ENCODE data around the gene TNFRSF1B. TPM values are rescaled to one million over a fixed set of nuclear protein-coding genes. Genes with fewer than 3 reads are reported as not detected.

The TNFRSF1B gene
- total and polyA plus RNA-seq, 4 donors = 15.4 to 246 (median 65.5) TPM

GRCh38 chr1:12249748-12250147, 83.0 kb downstream of the TNFRSF1B start:
- H3K36me3 ChIP-seq (ENCODE audit: control insufficient read depth in 4 of 4, insufficient read depth in 4 of 4, low read length in 4 of 4) = peaks cover 14 to 43% (median 33%) of the 10 kb centered on the region in 4 donors
- 87 to 88% methylated on average over 6 of the region's 6 CpGs for WGBS, 2 donors
- H3K4me1 ChIP-seq (ENCODE audit: control insufficient read depth in 5 of 5, insufficient read depth in 5 of 5, low read length in 5 of 5) = peaks cover 0 to 1% (median 0%) of the 10 kb centered on the region in 5 donors
- H3K27me3 ChIP-seq (ENCODE audit: control insufficient read depth in 3 of 3, insufficient read depth in 3 of 3, low read length in 2 of 3) = no peaks in the 10 kb centered on the region
- no peak overlapping the region for H3K9ac ChIP-seq (ENCODE audit: insufficient read depth in 1 of 2, low read length in 2 of 2)
- H3K27ac ChIP-seq (ENCODE audit: low read depth in 1 of 2, low read length in 1 of 2) = no peak overlapping the region
- no peak for ATAC-seq (ENCODE audit: insufficient read depth, low FRiP score)
- H3K4me3 ChIP-seq = no peak overlapping the region
- TF ChIP-seq CTCF (IDR thresholded peaks at IDR 0.05; ENCODE audit: control extremely low read depth, extremely low read depth) = no peak
- H3K9me3 ChIP-seq (ENCODE audit: control insufficient read depth in 4 of 4, insufficient read depth in 3 of 4, low read length in 3 of 4) = no peaks in the 10 kb centered on the region
- no peak for DNase-seq

GRCh38 chr1:12251442-12251841, 84.7 kb downstream of the TNFRSF1B start:
- ATAC-seq (ENCODE audit: insufficient read depth, low FRiP score) = no peak
- WGBS, 2 donors = 72 to 82% methylated on average over 5 of the region's 5 CpGs
- H3K9ac ChIP-seq (ENCODE audit: insufficient read depth in 1 of 2, low read length in 2 of 2) = no peak overlapping the region
- DNase-seq = peak; percentile 18 to 75 (median 39)
- no peaks in the 10 kb centered on the region for H3K4me1 ChIP-seq (ENCODE audit: control insufficient read depth in 5 of 5, insufficient read depth in 5 of 5, low read length in 5 of 5)
- no peaks in the 10 kb centered on the region for H3K9me3 ChIP-seq (ENCODE audit: control insufficient read depth in 4 of 4, insufficient read depth in 3 of 4, low read length in 3 of 4)
- H3K36me3 ChIP-seq (ENCODE audit: control insufficient read depth in 4 of 4, insufficient read depth in 4 of 4, low read length in 4 of 4) = peaks cover 10 to 42% (median 30%) of the 10 kb centered on the region in 4 donors
- no peaks in the 10 kb centered on the region for H3K27me3 ChIP-seq (ENCODE audit: control insufficient read depth in 3 of 3, insufficient read depth in 3 of 3, low read length in 2 of 3)
- no peak overlapping the region for H3K4me3 ChIP-seq
- H3K27ac ChIP-seq (ENCODE audit: low read depth in 1 of 2, low read length in 1 of 2) = no peak overlapping the region
- TF ChIP-seq CTCF (IDR thresholded peaks at IDR 0.05; ENCODE audit: control extremely low read depth, extremely low read depth) = no peak

GRCh38 chr1:12255913-12256312, 89.1 kb downstream of the TNFRSF1B start:
- Histone ChIP-seq H3K9ac (ENCODE audit: insufficient read depth in 1 of 2, low read length in 2 of 2) (no peak overlapping the region), H3K4me1 (ENCODE audit: control insufficient read depth in 5 of 5, insufficient read depth in 5 of 5, low read length in 5 of 5) (no peaks in the 10 kb centered on the region), H3K9me3 (ENCODE audit: control insufficient read depth in 4 of 4, insufficient read depth in 3 of 4, low read length in 3 of 4) (no peaks in the 10 kb centered on the region), H3K4me3 (no peak overlapping the region), H3K27ac (ENCODE audit: low read depth in 1 of 2, low read length in 1 of 2) (no peak overlapping the region), H3K36me3 (ENCODE audit: control insufficient read depth in 4 of 4, insufficient read depth in 4 of 4, low read length in 4 of 4) (peaks cover 18 to 54% (median 33%) of the 10 kb centered on the region in 4 donors), H3K27me3 (ENCODE audit: control insufficient read depth in 3 of 3, insufficient read depth in 3 of 3, low read length in 2 of 3) (no peaks in the 10 kb centered on the region)
- no peak for DNase-seq
- WGBS, 2 donors = 98 to 100% methylated on average over 2 of the region's 2 CpGs
- TF ChIP-seq CTCF (IDR thresholded peaks at IDR 0.05; ENCODE audit: control extremely low read depth, extremely low read depth) = no peak
- ATAC-seq (ENCODE audit: insufficient read depth, low FRiP score) = no peak

GRCh38 chr1:12258272-12258671, 91.5 kb downstream of the TNFRSF1B start:
- H3K4me1 ChIP-seq (ENCODE audit: control insufficient read depth in 5 of 5, insufficient read depth in 5 of 5, low read length in 5 of 5) = no peaks in the 10 kb centered on the region
- no peak for ATAC-seq (ENCODE audit: insufficient read depth, low FRiP score)
- H3K4me3 ChIP-seq = no peak overlapping the region
- H3K36me3 ChIP-seq (ENCODE audit: control insufficient read depth in 4 of 4, insufficient read depth in 4 of 4, low read length in 4 of 4) = peaks cover 33 to 60% (median 36%) of the 10 kb centered on the region in 4 donors
- no peaks in the 10 kb centered on the region for H3K27me3 ChIP-seq (ENCODE audit: control insufficient read depth in 3 of 3, insufficient read depth in 3 of 3, low read length in 2 of 3)
- DNase-seq = no peak
- H3K9ac ChIP-seq (ENCODE audit: insufficient read depth in 1 of 2, low read length in 2 of 2) = no peak overlapping the region
- WGBS, 2 donors = 90 to 97% methylated on average over 7 of the region's 7 CpGs
- H3K9me3 ChIP-seq (ENCODE audit: control insufficient read depth in 4 of 4, insufficient read depth in 3 of 4, low read length in 3 of 4) = no peaks in the 10 kb centered on the region
- TF ChIP-seq CTCF (IDR thresholded peaks at IDR 0.05; ENCODE audit: control extremely low read depth, extremely low read depth) = no peak
- no peak overlapping the region for H3K27ac ChIP-seq (ENCODE audit: low read depth in 1 of 2, low read length in 1 of 2)
